Measurements from ENCODE around the gene TMEM270. TPM values are rescaled to one million over a fixed set of nuclear protein-coding genes. Genes with fewer than 3 reads are reported as not detected.
A peak's percentile ranks its signal among the peaks of the same experiment; 100 is the strongest.

Gene TMEM270
- total RNA-seq, 6 donors from 2014 or later: not detected

DNA sequence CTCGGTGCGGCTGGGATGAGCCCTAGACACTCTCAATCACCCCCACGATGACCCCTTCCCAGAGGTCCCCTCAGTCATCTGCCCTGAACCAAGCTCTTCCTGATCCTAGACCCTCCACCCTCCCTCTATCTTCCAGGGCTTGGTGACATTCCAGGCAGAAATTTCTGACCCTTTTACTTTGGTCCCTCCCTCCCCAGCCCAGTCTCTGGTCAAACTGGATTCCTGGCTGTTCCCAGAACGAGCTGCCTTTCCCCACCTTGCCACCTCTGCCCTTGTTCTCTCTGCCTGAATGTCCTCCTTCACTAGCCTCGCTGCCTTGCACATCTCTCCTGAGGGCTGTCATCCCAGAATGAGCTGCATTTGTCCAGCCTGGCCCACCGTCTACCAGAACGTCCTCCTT, 31.5 kb upstream of the TMEM270 start:
- H3K36me3 ChIP-seq: no peaks in the 10 kb centered on the region
- peaks cover 35 to 62% (median 49%) of the 10 kb centered on the region in 4 donors for H3K4me1 ChIP-seq
- TF ChIP-seq EP300 (IDR thresholded peaks at IDR 0.05) (no peak), POLR2AphosphoS5 (IDR thresholded peaks at IDR 0.05) (no peak), CTCF (IDR thresholded peaks at IDR 0.05) (no peak), POLR2A (IDR thresholded peaks at IDR 0.05) (peak in 1 of 4 donors; percentile 49)
- H3K9me3 ChIP-seq: no peaks in the 10 kb centered on the region
- no peak for ATAC-seq (ENCODE audit: low FRiP score in 2 of 2)
- no peak overlapping the region for H3K4me3 ChIP-seq
- 48 to 51% methylated on average over 7 of the region's 7 CpGs for WGBS, 2 donors
- H3K27ac ChIP-seq: peak overlapping the region; percentile 74 to 90 (median 88)
- H3K27me3 ChIP-seq: no peaks in the 10 kb centered on the region
- DNase-seq: peak in 1 of 2 donors; percentile 65

GRCh38 chr7:73829921-73830680, 30.9 kb upstream of the TMEM270 start:
- ATAC-seq (ENCODE audit: low FRiP score in 2 of 2) (no peak), DNase-seq (no peak)
- 61 to 64% methylated on average over 13 of the region's 13 CpGs for WGBS, 2 donors
- no peaks in the 10 kb centered on the region for H3K9me3 ChIP-seq
- no peaks in the 10 kb centered on the region for H3K36me3 ChIP-seq
- peaks cover 35 to 62% (median 49%) of the 10 kb centered on the region in 4 donors for H3K4me1 ChIP-seq
- peak overlapping the region in 2 of 4 donors; percentile 58 to 63 for H3K4me3 ChIP-seq
- peak overlapping the region; percentile 74 to 90 (median 88) for H3K27ac ChIP-seq
- TF ChIP-seq POLR2AphosphoS5 (IDR thresholded peaks at IDR 0.05) (no peak), CTCF (IDR thresholded peaks at IDR 0.05) (no peak), POLR2A (IDR thresholded peaks at IDR 0.05) (no peak), EP300 (IDR thresholded peaks at IDR 0.05) (no peak)
- no peaks in the 10 kb centered on the region for H3K27me3 ChIP-seq

- DNase-seq (peak; percentile 83 to 90), ATAC-seq (ENCODE audit: low FRiP score in 2 of 2) (peak; percentile 46 to 82)
- peaks cover 35 to 62% (median 45%) of the 10 kb centered on the region in 4 donors for H3K4me1 ChIP-seq
- H3K4me3 ChIP-seq: peak within 1 kb of the TSS; percentile 12 to 63 (median 54)
- no peak for TF ChIP-seq CTCF (IDR thresholded peaks at IDR 0.05)
- peak; percentile 93 to 99 for TF ChIP-seq POLR2AphosphoS5 (IDR thresholded peaks at IDR 0.05)
- peak in 1 of 4 donors; percentile 72 for TF ChIP-seq EP300 (IDR thresholded peaks at IDR 0.05)
- TF ChIP-seq POLR2A (IDR thresholded peaks at IDR 0.05): peak in 3 of 4 donors; percentile 80 to 97 (median 97)
- 50 to 71% methylated on average over 2 to 36 of the region's 42 CpGs for WGBS, 2 donors
- H3K36me3 ChIP-seq: no peaks in the 10 kb centered on the region
- H3K9me3 ChIP-seq: no peaks in the 10 kb centered on the region
- no peaks in the 10 kb centered on the region for H3K27me3 ChIP-seq
- H3K27ac ChIP-seq: peak within 1 kb of the TSS; percentile 80 to 90 (median 88)
These were observed 30.0 kb upstream of the TMEM270 start, which contains the start of gene CLDN4 for GRCh38 chr7:73830681-73831583. Gene CLDN4 (plus strand): TSS chr7:73830996. CDS start chr7:73831202, 206 bp downstream.

DNA sequence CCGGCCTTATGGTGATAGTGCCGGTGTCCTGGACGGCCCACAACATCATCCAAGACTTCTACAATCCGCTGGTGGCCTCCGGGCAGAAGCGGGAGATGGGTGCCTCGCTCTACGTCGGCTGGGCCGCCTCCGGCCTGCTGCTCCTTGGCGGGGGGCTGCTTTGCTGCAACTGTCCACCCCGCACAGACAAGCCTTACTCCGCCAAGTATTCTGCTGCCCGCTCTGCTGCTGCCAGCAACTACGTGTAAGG, 29.4 kb upstream of the TMEM270 start:
- Histone ChIP-seq H3K4me3 (peak overlapping the region; percentile 12 to 63 (median 54)), H3K27me3 (no peaks in the 10 kb centered on the region), H3K27ac (peak overlapping the region; percentile 80 to 90 (median 88)), H3K9me3 (no peaks in the 10 kb centered on the region), H3K4me1 (peaks cover 34 to 56% (median 39%) of the 10 kb centered on the region in 4 donors), H3K36me3 (no peaks in the 10 kb centered on the region)
- ATAC-seq (ENCODE audit: low FRiP score in 2 of 2): no peak
- TF ChIP-seq POLR2A (IDR thresholded peaks at IDR 0.05) (no peak), EP300 (IDR thresholded peaks at IDR 0.05) (no peak), CTCF (IDR thresholded peaks at IDR 0.05) (no peak), POLR2AphosphoS5 (IDR thresholded peaks at IDR 0.05) (no peak)
- 47 to 86% methylated on average over 4 to 14 of the region's 16 CpGs for WGBS, 2 donors
- DNase-seq: peak in 1 of 2 donors; percentile 79
